H1 (cell line): ENCODE results near the gene MRPS9. TPM values are rescaled to one million over a fixed set of nuclear protein-coding genes. Genes with fewer than 3 reads are reported as not detected.

Experiments used
- CTCF ChIA-PET: fragments of 300-600 bp; sonication (Branson Sonifier 250); formaldehyde crosslinking; loops from one replicate; lab custom pipeline; 2021; ENCODE audit not compliant: partially characterized antibody; lab: Charles Lee
- POLR2A ChIA-PET: fragments of 300-600 bp; sonication (Branson Sonifier 250); formaldehyde crosslinking; loops from one replicate; lab custom pipeline; 2021; ENCODE audit warnings: inconsistent platforms; ENCODE audit not compliant: partially characterized antibody; lab: Charles Lee
- DNase-seq, 2 experiments: peaks; one replicate each; pipeline versions ENCODE4 v3.0.0 to v3.0.0-alpha.2; 2010 to 2022; ENCODE audit warnings: low spot score in 2 of 2, low read depth in 1 of 2, mixed read lengths in 1 of 2
- FAIRE-seq: peaks from 2 replicates; lab custom pipeline; 2011; peaks lifted over from hg19 to GRCh38; lab: Jason Lieb, UNC
- H2AFZ ChIP-seq: 2 replicates; pipeline ENCODE4 v1.8.1; 2012; ENCODE audit warnings: low read length, inconsistent platforms
- H2AK5ac ChIP-seq: 2 replicates; pipeline ENCODE4 v1.6.1; 2013; ENCODE audit warnings: low read depth, low read length
- H2BK120ac ChIP-seq: replicated peaks from 2 replicates; pipeline ENCODE3; 2013; ENCODE audit warnings: low read depth, low read length, inconsistent platforms
- H2BK12ac ChIP-seq: 2 replicates; pipeline ENCODE4 v1.6.1; 2013; ENCODE audit warnings: low read depth, low read length
- H2BK15ac ChIP-seq: 2 replicates; pipeline ENCODE4 v1.6.1; 2013; ENCODE audit warnings: low read length
- H2BK20ac ChIP-seq: 2 replicates; pipeline ENCODE4 v1.6.1; 2013; ENCODE audit warnings: low read length
- H2BK5ac ChIP-seq: 2 replicates; pipeline ENCODE4 v1.6.1; 2013; ENCODE audit warnings: low read depth, low read length
- H3K14ac ChIP-seq: 2 replicates; pipeline ENCODE4 v1.6.1; 2013; ENCODE audit warnings: inconsistent platforms; ENCODE audit not compliant: insufficient read length
- H3K18ac ChIP-seq: 2 replicates; pipeline ENCODE4 v1.6.1; 2013; ENCODE audit warnings: low read length; ENCODE audit errors: extremely low read depth
- H3K23ac ChIP-seq: 2 replicates; pipeline ENCODE4 v1.6.1; 2013; ENCODE audit warnings: inconsistent platforms; ENCODE audit not compliant: insufficient read length
- H3K23me2 ChIP-seq: 2 replicates; pipeline ENCODE4 v1.6.1; 2013; ENCODE audit warnings: low read depth, low read length
- H3K27ac ChIP-seq: 2 replicates; pipeline ENCODE4 v1.6.1; 2011; ENCODE audit warnings: low read depth, low read length, inconsistent platforms
- H3K27me3 ChIP-seq, 4 experiments: replicated peaks in 1 of 4; 1 replicate in 1 of 4; 2 replicates in 3 of 4; pipeline versions ENCODE4 v1.6.1 to v1.8.1; 2011 to 2013; ENCODE audit warnings: low read length in 3 of 4, mild to moderate bottlenecking in 3 of 4, inconsistent platforms in 2 of 4, mixed read lengths in 2 of 4, moderate library complexity in 1 of 4; ENCODE audit not compliant: control insufficient read depth in 3 of 4, insufficient read depth in 3 of 4; ENCODE audit errors: extremely low read depth in 1 of 4
- H3K36me3 ChIP-seq, 4 experiments: 2 replicates each; pipeline versions ENCODE4 v1.6.1 to v1.8.1; 2011 to 2013; ENCODE audit warnings: mild to moderate bottlenecking in 4 of 4, low read length in 3 of 4, moderate library complexity in 2 of 4, control low read depth in 1 of 4, inconsistent platforms in 1 of 4; ENCODE audit not compliant: insufficient read depth in 4 of 4, control insufficient read depth in 2 of 4
- H3K4ac ChIP-seq: replicated peaks from 2 replicates; pipeline ENCODE3; 2013; ENCODE audit warnings: low read length, low read depth, mixed read lengths, inconsistent platforms; ENCODE audit not compliant: insufficient read length
- H3K4me1 ChIP-seq, 4 experiments: replicated peaks in 1 of 4; 1 replicate in 1 of 4; 2 replicates in 3 of 4; pipeline versions ENCODE4 v1.6.1 to v1.8.1; 2011 to 2013; ENCODE audit warnings: low read length in 3 of 4, inconsistent platforms in 2 of 4, mixed read lengths in 1 of 4; ENCODE audit not compliant: insufficient read depth in 4 of 4, control insufficient read depth in 3 of 4
- H3K4me2 ChIP-seq, 2 experiments: 2 replicates each; pipeline versions ENCODE4 v1.6.1 to v1.8.1; 2011 to 2013; ENCODE audit warnings: low read depth in 2 of 2, low read length in 2 of 2, control low read depth in 1 of 2, inconsistent platforms in 1 of 2, mild to moderate bottlenecking in 1 of 2; ENCODE audit not compliant: insufficient read depth in 1 of 2
- H3K4me3 ChIP-seq, 4 experiments: fragments of 200-600, 300-600 bp in 1 of 4; sonication (generic), shearing (Covaris generic), sonication (Bioruptor Twin) in 1 of 4; 2 replicates each; pipeline versions ENCODE4 v1.5.1 to v1.8.1; 2011 to 2016; ENCODE audit warnings: low read length in 4 of 4, low read depth in 3 of 4, control low read depth in 2 of 4, inconsistent platforms in 2 of 4, mild to moderate bottlenecking in 2 of 4, mixed read lengths in 1 of 4, moderate library complexity in 1 of 4; ENCODE audit not compliant: insufficient read depth in 2 of 4; ENCODE audit errors: extremely low read depth in 1 of 4
- H3K56ac ChIP-seq: replicated peaks from 2 replicates; pipeline ENCODE3; 2013; ENCODE audit warnings: low read depth, mild to moderate bottlenecking, mixed read lengths, low read length, inconsistent platforms; ENCODE audit not compliant: insufficient read length
- H3K79me1 ChIP-seq: 2 replicates; pipeline ENCODE4 v1.6.1; 2013; ENCODE audit warnings: low read depth, low read length, control low read depth
- H3K79me2 ChIP-seq, 2 experiments: 2 replicates each; pipeline versions ENCODE4 v1.6.1 to v1.8.1; 2012 to 2013; ENCODE audit warnings: low read length in 2 of 2, mild to moderate bottlenecking in 2 of 2, inconsistent platforms in 1 of 2; ENCODE audit not compliant: insufficient read depth in 2 of 2, control insufficient read depth in 1 of 2
- H3K9ac ChIP-seq, 4 experiments: replicated peaks in 1 of 4; 1 replicate in 1 of 4; 2 replicates in 3 of 4; pipeline versions ENCODE4 v1.6.1 to v1.8.1; 2011 to 2013; ENCODE audit warnings: low read depth in 3 of 4, low read length in 3 of 4, control low read depth in 2 of 4, mild to moderate bottlenecking in 2 of 4, moderate library complexity in 2 of 4, inconsistent platforms in 1 of 4; ENCODE audit errors: extremely low read depth in 1 of 4
- H3K9me3 ChIP-seq, 2 experiments: 2 replicates each; pipeline versions ENCODE4 v1.6.1 to v1.8.1; 2012 to 2013; ENCODE audit warnings: mild to moderate bottlenecking in 2 of 2, moderate library complexity in 2 of 2, control low read depth in 1 of 2, inconsistent platforms in 1 of 2, low read depth in 1 of 2, low read length in 1 of 2, mixed read lengths in 1 of 2; ENCODE audit not compliant: insufficient read depth in 2 of 2
- H4K20me1 ChIP-seq, 2 experiments: replicated peaks in 1 of 2; 2 replicates each; pipeline versions ENCODE3 to v1.8.1; 2011 to 2013; ENCODE audit warnings: inconsistent platforms in 2 of 2, low read length in 2 of 2, mild to moderate bottlenecking in 1 of 2; ENCODE audit not compliant: insufficient read depth in 2 of 2, control insufficient read depth in 1 of 2
- H4K5ac ChIP-seq: 2 replicates; pipeline ENCODE4 v1.6.1; 2013; ENCODE audit warnings: low read length, low read depth, mixed read lengths, inconsistent platforms; ENCODE audit not compliant: insufficient read length
- H4K8ac ChIP-seq: 2 replicates; pipeline ENCODE4 v1.8.0; 2013; ENCODE audit warnings: mild to moderate bottlenecking, moderate library complexity, low read length, inconsistent platforms; ENCODE audit not compliant: insufficient read depth; ENCODE audit errors: extremely low read depth
- H4K91ac ChIP-seq: replicated peaks from 2 replicates; pipeline ENCODE3; 2013; ENCODE audit warnings: low read length, mixed read lengths, inconsistent platforms; ENCODE audit not compliant: insufficient read length
- CEBPB ChIP-seq: IDR thresholded peaks from 2 replicates; pipeline ENCODE4 v1.6.1; 2012; ENCODE audit warnings: low read depth, low read length
- CHD1 ChIP-seq: IDR thresholded peaks from 2 replicates; pipeline ENCODE4 v1.6.1; 2012; ENCODE audit warnings: low read depth, low read length, improper control_type of control experiment
- CTBP2 ChIP-seq: IDR thresholded peaks from 2 replicates; pipeline ENCODE4 v1.7.0; 2011; ENCODE audit warnings: borderline replicate concordance, mild to moderate bottlenecking, moderate library complexity, mixed read lengths, low read length; ENCODE audit not compliant: insufficient read depth, insufficient read length
- GABPA ChIP-seq: IDR thresholded peaks from 2 replicates; pipeline ENCODE4 v1.6.1; 2011; ENCODE audit warnings: mild to moderate bottlenecking, low read length, moderate library complexity, borderline replicate concordance; ENCODE audit not compliant: insufficient read depth
- JUND ChIP-seq: IDR thresholded peaks from 2 replicates; pipeline ENCODE4 v1.6.1; 2011; ENCODE audit warnings: mild to moderate bottlenecking, improper control_type of control experiment, low read length
- RAD21 ChIP-seq, 2 experiments: IDR thresholded peaks in 1 of 2; conservative IDR thresholded peaks in 1 of 2; 2 replicates each; pipeline ENCODE4 v1.6.1; 2011; ENCODE audit warnings: low read depth in 2 of 2, low read length in 2 of 2, improper control_type of control experiment in 1 of 2, inconsistent platforms in 1 of 2, mild to moderate bottlenecking in 1 of 2, moderate library complexity in 1 of 2
- SIN3A ChIP-seq, 2 experiments: IDR thresholded peaks in 1 of 2; conservative IDR thresholded peaks in 1 of 2; 2 replicates each; pipeline ENCODE4 v1.6.1; 2011 to 2012; ENCODE audit warnings: low read length in 2 of 2, improper control_type of control experiment in 1 of 2, low read depth in 1 of 2, mild to moderate bottlenecking in 1 of 2
- TAF1 ChIP-seq: IDR thresholded peaks from 2 replicates; pipeline ENCODE4 v1.6.1; 2011; ENCODE audit warnings: mild to moderate bottlenecking, low read depth, low read length
- TBP ChIP-seq: IDR thresholded peaks from 2 replicates; pipeline ENCODE4 v1.6.1; 2011; ENCODE audit warnings: low read depth, low read length, improper control_type of control experiment
- WGBS, 2 experiments: shearing (Covaris generic) in 1 of 2; methylation state at CpG; one replicate each; pipeline versions ENCODE4 v1.1.6 to v1.1.7; 2013 to 2015; ENCODE audit warnings: low lambda C conversion rate in 2 of 2, mixed read lengths in 2 of 2, inconsistent platforms in 1 of 2, low coverage in 1 of 2, missing lambda C conversion rate in 1 of 2; ENCODE audit not compliant: insufficient replicate concordance in 2 of 2, insufficient coverage in 1 of 2, insufficient read length in 1 of 2; ENCODE audit errors: extremely low coverage in 1 of 2, missing lambda C conversion rate in 1 of 2; 5-methylcytosine and 5-hydroxymethylcytosine counted together
- polyA plus RNA-seq, 7 experiments: library from polyadenylated mRNA; depleted of rRNA in 3 of 7; stranded (reverse) in 5 of 7; unstranded in 2 of 7; fragments of >200 nt in 5 of 7; fragments of 200-250 nt in 2 of 7; gene quantifications; 1 replicate in 5 of 7; 2 replicates in 1 of 7; 4 replicates in 1 of 7; pipeline versions ENCODE4 v1.2.1 to v1.2.3, GENCODE V29; 2011 to 2013; ENCODE audit warnings: missing spikeins in 2 of 7, mixed read lengths in 2 of 7
- total RNA-seq: library from RNA; stranded (reverse); fragmentation: NEBNext Ultra II Directional; extraction: Animal tissue kit (Norgen Biotek cat#: 25700); gene quantifications from 2 replicates; pipeline ENCODE4 v1.2.1, GENCODE V29; 2021

Gene MRPS9
- total and polyA plus RNA-seq, 2 of the 8 experiments (the other 6 are each of a cell fraction or from before 2014, with no cell fraction given), result 36.2 to 71.0 TPM

- no peak for FAIRE-seq
- no peak overlapping the region for H2BK12ac ChIP-seq
- TF ChIP-seq JUND (no peak), CEBPB (no peak), GABPA (no peak), SIN3A (conservative IDR thresholded peaks at IDR 0.05 in 1 of 2, IDR thresholded peaks at IDR 0.05 in 1 of 2; ENCODE audit: low read depth in 1 of 2, low read length in 2 of 2) (no peak), CHD1 (no peak), TAF1 (no peak), TBP (no peak), RAD21 (IDR thresholded peaks at IDR 0.05 in 1 of 2, conservative IDR thresholded peaks at IDR 0.05 in 1 of 2; ENCODE audit: low read depth in 2 of 2, low read length in 2 of 2) (no peak), CTBP2 (no peak)
- TF ChIP-seq, all 59 proteins: peak for 0
- Histone ChIP-seq H3K27ac (no peak overlapping the region), H3K79me1 (0 out of 2 replicates have a peak, but pooled peaks cover 2% of the 10 kb centered on the region), H3K79me2 (no peaks in the 10 kb centered on the region), H4K20me1 (no peaks in the 10 kb centered on the region), H2BK120ac (no peak overlapping the region), H2AFZ (no peak overlapping the region), H3K9me3 (no peaks in the 10 kb centered on the region), H3K4me2 (no peak overlapping the region), H3K4me3 (no peak overlapping the region), H3K27me3 (no peaks in the 10 kb centered on the region), H2BK5ac (no peak overlapping the region), H2AK5ac (no peak overlapping the region), H3K4me1 (peaks cover 0 to 5% (median 2%) of the 10 kb centered on the region in 4 experiments; a peak in 2 of 7 replicates), H2BK20ac (no peak overlapping the region), H3K23me2 (peaks cover 2% of the 10 kb centered on the region; the same call in 1 of the 2 replicates), H4K5ac (no peak overlapping the region), H3K23ac (no peak overlapping the region), H4K91ac (no peak overlapping the region), H4K8ac (no peak overlapping the region), H2BK15ac (no peak overlapping the region), H3K4ac (no peak overlapping the region), H3K56ac (no peak overlapping the region), H3K18ac (no peak overlapping the region), H3K14ac (no peak overlapping the region), H3K9ac (no peak overlapping the region), H3K36me3 (no peaks in the 10 kb centered on the region)
- no peak for DNase-seq
- ChIA-PET POLR2A (no interaction called here), CTCF (interaction anchor here (1.4 to 1.6 kb wide), 2 partner anchors 23 to 39 kb away, joined by 3 to 7 read pairs; no protein-coding TSS in a partner anchor)
- 77% methylated on average over 1 of the region's 1 CpG; no CpG with 5 or more reads in 1 of the 2 experiments for WGBS, 2 experiments
These were observed 111.4 kb downstream of the MRPS9 start for GRCh38 chr2:105149272-105149671.
